ENCODE results near the gene PITX3.
"Not testable (repeated sequence)": the region's sequence is repeated elsewhere in the genome, so short reads cannot be mapped to it uniquely, and the experiment has no call there.

Gene PITX3

DNA sequence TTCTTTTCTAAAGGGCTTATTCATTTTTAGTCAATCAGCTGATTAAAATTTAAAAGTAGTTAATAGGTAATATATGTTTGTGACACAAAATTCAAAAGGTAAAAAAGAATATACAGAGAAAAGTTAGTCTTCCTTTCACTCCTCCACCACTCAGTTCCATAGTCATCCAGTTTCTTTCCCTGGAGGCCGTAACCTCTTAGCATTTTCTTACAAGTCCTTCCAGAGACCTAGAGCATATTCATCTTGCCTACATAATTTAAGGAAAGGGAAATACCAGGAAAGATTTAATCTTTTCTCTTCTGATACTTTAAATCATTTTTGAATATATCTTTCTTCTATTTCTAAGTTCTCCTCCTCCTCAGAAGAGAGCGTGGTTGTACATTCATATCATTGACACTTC lies 14.1 kb upstream of the PITX3 start:
- DNase-seq (ENCODE audit: low read depth in 2 of 2) = no peak

- no peak for DNase-seq (ENCODE audit: low read depth in 2 of 2)
Observed at GRCh38 chr10:102254426-102254825, 13.1 kb upstream of the PITX3 start.

DNA sequence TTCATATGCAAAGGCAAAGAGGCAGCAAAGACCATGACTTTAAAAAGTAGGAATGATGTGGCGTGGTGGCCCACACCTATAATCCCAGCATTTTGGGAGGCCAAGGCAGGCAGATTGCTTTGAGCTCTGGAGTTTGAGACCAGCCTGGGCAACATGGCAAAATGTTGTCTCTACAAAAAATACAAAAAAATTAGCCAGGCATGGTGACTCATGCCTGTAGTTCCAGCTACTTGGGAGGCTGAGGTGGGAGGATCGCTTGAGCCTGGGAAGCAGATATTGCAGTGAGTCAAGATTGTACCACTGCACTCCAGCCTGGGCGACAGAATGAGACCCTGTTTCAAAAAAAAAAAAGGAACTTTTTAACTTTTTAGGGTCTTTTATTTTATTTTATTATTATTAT lies 11.2 kb upstream of the PITX3 start:
- DNase-seq (ENCODE audit: low read depth in 2 of 2) = not testable (repeated sequence)

DNA sequence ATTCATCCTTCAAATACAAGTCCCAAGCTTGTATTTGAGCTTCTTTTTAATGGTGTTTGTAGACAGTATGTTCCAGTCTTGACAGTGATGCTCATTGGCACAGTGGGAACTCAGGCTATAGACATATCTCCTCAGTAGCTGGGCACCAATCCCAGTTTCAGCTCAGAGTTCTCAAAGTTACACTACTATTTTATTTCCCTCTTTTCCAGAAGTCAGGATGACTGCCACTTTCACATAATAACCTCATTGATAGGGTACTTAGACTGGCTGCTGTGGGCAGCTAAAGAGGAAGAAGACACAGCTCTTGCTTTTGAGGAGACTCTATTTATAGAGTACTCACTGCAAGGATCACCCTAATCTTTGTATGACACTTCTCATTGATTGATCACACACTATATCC lies 6.4 kb upstream of the PITX3 start:
- no peak for DNase-seq (ENCODE audit: low read depth in 2 of 2)

GRCh38 chr10:102246261-102246660 lies 4.9 kb upstream of the PITX3 start:
- DNase-seq (ENCODE audit: low read depth in 2 of 2) = no peak

DNA sequence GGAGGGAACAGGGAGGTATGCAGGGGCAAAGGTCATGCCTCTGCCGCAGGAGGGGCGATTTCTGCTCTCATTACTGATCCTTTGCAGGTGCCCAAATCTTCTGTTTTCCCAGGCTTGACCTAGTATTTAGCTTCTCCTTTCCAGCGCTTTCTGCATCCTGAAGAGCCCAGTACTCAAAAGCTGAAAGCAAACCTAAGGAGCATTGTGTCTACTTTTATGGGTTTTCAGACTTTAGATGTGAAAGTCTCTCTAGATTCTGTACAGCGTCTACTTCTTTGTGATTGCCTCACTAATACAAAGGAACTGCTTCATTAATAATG lies 4.6 kb upstream of the PITX3 start:
- no peak for DNase-seq (ENCODE audit: low read depth in 2 of 2)

DNA sequence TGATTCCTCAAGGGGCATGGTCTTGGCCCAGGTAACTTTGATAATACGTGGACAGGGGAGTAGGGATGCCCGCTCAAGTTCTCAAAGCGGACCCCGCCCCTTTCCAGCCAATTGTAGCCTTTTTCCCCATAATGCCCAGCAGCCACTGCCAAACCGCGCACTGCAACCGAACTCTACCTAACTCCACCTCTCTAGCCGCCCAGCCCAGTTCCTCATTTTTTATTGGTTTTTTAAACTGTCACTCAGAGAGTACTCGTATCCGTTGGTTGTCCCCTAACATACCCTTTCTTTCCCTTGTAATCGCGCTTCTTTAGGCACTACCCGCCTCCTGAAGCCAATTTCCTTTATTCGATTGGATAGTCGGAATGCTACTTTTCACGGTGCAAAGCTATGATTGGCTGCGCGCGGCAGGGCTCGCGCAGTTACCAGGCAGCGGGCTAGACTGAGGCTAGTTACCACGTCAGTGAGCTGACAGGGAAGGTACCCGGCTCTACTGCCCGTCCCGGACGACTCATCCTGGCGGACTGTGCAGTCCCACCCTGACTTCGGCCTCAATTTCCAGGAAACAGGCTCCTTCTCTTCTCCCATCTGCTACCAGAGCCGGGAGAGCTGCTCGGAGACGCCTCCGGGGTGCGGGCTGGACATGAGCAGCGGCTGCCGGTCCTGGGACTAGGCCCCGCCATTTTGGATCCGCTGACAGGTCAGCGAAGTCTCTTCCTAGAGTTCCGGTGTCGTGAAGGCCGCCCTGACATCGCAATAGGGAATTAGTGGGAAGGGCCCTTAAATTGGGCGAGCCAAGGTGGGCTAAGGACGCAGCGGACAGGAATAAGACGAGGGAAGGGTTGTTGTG lies 4.0 kb upstream of the PITX3 start, which contains the start of gene GBF1:
Gene GBF1 (plus strand): TSS at position 451 of the 850 bp plus-strand sequence. CDS start 13,407 bp downstream, outside the sequence.
- peak; percentile 74 to 78 for DNase-seq (ENCODE audit: low read depth in 2 of 2)

- no peak for DNase-seq (ENCODE audit: low read depth in 2 of 2)
Observed at GRCh38 chr10:102243309-102243708, 2.0 kb upstream of the PITX3 start.

GRCh38 chr10:102242118-102242485 lies 790 bp upstream of the PITX3 start:
- no peak for DNase-seq (ENCODE audit: low read depth in 2 of 2)

DNA sequence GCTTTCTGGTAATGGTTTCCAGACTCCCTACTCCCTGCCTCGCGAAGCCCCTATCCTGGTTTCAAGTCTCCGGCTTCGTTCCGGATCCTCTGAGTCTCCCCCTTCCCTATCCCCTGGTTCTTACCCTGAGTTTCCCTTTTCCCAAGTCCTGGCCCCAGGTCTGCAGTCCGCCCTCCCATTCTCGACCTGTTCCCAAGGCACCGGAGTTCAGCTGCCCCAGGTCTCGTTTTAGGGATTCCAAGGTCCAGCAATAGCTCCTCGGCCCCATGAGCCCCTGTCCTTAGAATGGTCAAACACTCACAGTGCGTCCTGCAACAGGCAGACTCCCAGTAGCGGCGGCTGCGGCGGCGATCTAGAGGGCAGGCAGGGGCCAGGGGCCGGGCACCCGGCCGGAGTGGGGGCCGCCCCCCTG lies 274 bp downstream of the PITX3 start:
- no peak for DNase-seq (ENCODE audit: low read depth in 2 of 2)

GRCh38 chr10:102240467-102241031 lies 763 bp downstream of the PITX3 start:
- DNase-seq (ENCODE audit: low read depth in 2 of 2) = no peak

GRCh38 chr10:102237711-102238252 lies 3.5 kb downstream of the PITX3 start:
- no peak for DNase-seq (ENCODE audit: low read depth in 2 of 2)

DNA sequence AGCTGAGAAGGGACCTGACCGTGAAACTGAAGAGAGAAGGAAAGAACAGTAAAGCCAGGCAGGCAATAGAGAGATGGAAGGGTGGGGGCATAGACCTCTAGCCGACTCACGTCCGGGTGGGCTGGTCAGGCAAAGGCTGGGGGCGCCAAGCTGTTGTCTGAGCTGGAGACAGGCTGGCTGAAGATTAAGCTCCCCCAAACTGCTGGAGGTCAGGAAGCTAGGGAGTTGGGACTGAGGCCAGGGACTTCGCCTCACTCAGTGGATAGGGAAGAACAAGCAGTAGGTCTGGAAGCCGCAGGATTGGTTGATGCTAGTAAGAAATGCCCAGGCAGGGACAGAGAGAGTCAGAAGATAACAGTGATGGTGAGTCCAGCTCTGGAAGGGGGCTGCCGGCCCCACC lies 5.3 kb downstream of the PITX3 start:
- DNase-seq (ENCODE audit: low read depth in 2 of 2) = no peak

GRCh38 chr10:102235598-102235920 lies 5.8 kb downstream of the PITX3 start:
- DNase-seq (ENCODE audit: low read depth in 2 of 2) = no peak

- DNase-seq (ENCODE audit: low read depth in 2 of 2) = no peak
Observed at GRCh38 chr10:102234888-102235597, 6.3 kb downstream of the PITX3 start.

DNA sequence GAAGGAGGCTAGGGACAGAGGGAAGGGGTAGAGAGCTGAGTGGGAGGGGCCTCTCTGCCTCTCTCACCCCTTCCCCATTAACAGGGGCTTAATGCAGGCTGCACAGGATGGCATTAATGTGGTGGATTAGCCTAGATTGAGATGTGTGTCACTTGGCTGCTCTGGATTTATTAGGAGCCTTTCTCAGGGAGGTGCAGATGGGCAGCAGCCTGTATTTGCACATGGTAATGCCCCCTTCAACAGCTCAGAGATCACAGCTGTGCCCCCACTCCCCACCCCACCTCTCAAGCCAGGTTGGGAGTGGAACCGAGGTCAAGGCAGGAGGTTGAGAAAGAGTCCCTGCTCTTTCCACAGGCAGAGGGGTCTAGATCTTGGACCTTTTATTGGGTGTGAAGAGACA lies 7.3 kb downstream of the PITX3 start:
- DNase-seq (ENCODE audit: low read depth in 2 of 2) = no peak

DNA sequence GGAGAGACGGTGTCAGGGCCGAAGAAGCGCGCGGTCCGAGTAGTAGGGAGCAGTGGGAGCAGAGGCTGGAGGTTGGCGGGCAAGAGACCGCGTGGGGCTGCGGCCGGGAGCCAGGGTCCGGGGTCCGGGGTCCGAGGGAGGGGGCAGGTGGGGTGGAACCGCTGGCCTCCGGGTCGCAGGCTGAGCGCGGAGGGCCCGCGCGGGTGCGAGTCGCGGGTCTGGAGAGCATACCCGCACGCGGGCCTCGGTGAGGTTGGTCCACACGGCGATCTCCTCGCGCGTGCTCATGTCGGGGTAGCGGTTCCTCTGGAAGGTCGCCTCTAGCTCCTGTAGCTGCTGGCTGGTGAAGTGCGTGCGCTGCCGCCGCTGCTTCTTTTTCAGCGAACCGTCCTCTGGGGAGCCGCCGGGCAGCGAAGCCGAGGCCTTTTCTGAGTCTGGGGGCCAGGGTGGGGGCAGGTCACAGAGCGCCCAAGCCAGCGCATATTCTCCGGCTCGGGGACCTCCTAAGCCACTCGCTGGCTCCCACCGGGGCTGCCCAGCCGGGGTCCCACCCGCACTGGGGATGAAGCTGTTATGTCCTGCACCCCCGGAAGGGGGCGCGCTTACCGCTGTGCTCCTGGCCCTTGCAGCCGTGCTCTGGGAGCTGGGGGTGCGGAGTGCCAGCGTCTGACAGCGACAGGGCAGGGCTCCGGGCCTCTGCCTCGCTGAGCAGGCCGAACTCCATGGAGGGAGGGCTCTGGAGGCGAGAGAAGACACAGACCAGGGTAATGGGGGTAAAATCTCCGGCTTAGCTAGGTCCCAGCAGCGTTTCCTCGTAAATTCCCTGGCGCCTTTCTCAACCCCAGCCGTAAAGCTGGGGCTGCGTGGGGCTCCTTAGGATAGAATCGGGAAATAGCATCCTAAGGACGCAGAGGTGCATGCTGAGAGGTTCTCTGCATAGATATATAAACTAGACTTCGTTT lies 9.7 kb downstream of the PITX3 start:
- DNase-seq (ENCODE audit: low read depth in 2 of 2) = peak; percentile 51 to 78

DNA sequence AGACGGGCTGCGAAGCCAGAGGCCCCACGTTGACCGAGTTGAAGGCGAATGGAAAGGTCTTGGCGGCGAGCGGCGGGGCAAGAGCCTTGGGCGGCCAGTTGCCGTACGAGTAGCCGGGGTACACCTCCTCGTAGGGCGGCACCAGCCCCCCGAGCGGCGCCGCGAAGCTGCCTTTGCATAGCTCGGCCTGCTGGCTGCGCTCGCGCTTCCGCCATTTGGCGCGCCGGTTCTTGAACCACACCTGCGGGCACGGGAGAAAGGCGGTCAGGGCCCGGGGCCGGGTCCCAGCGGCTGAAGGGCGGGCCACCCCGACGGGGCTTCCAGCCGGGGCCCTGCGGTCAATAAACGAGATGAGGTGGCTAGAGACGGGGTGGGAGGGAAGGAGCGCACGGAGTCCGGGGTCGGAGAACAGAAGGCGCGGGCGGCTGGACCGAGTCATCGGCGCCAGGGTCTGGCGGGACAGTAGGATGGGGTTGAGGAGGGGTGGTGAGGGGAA lies 10.4 kb downstream of the PITX3 start:
- peak in 1 of 2 donors; percentile 32 for DNase-seq (ENCODE audit: low read depth in 2 of 2)

DNA sequence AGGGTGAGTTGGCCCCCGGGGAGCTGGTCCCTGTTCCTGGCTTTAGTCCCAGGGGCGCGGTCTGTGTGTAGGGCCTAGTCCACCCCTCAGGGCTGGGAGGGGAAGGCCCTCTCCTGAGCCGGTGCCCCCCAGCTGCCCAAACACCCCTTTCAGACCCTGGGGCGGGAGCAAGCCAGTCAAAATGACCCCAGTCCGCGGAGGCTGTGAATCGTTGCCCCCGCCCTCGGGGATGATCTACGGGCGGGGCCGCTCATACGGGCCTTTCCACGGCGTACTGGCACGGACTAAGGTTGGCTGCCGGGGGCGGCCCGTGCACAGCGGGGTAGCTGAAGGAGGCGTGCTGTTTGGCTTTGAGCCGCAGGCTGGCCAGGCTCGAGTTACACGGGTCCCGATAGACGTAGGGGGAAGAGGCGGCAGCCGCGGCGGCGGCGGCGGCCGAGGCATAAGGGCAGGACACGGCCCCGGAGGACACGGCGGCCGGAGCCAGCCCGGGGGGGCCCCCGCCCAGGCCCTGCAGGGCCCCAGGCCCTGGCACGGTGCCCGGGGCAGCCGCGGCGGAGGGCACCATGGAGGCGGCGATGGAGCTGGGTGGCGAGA lies 10.9 kb downstream of the PITX3 start:
- peak in 1 of 2 donors; percentile 10 for DNase-seq (ENCODE audit: low read depth in 2 of 2)

DNA sequence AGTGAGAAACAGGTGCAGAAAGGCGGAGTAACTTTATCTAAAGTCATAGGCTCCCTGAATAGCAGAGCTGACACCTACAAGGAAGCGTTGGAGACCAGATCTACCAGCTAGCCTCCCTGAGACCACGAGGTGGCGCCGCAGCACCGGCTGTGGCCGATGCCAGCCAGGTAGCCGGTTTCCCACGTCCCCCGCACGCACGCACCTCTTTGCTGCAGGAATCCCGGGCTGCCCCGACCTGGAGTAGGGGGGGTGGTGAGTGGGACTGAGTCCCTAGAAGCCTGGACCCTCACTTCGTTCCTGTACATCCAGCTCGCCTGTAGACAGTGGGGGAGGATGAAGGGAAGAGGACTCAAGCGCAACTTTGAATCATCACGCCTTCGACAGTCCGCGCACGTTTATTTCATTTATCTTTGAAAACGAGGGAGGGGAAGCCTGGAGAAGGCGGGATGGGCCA lies 11.5 kb downstream of the PITX3 start:
- peak; percentile 84 to 87 for DNase-seq (ENCODE audit: low read depth in 2 of 2)

- DNase-seq (ENCODE audit: low read depth in 2 of 2) = no peak
Observed at GRCh38 chr10:102227050-102227449, 14.3 kb downstream of the PITX3 start.

Data from activated CD4-positive, alpha-beta T cell treated with anti-CD3 and anti-CD28 coated beads for 24 hours (primary cell).